ENCODE data around the gene KDM3B. TPM values are rescaled to one million over a fixed set of nuclear protein-coding genes. Genes with fewer than 3 reads are reported as not detected.

Gene KDM3B
- total and polyA plus RNA-seq, 9 of the 15 experiments (the other 6 are each of a cell fraction or from before 2014, with no cell fraction given) = 13.8 to 62.8 (median 41.9) TPM

DNA sequence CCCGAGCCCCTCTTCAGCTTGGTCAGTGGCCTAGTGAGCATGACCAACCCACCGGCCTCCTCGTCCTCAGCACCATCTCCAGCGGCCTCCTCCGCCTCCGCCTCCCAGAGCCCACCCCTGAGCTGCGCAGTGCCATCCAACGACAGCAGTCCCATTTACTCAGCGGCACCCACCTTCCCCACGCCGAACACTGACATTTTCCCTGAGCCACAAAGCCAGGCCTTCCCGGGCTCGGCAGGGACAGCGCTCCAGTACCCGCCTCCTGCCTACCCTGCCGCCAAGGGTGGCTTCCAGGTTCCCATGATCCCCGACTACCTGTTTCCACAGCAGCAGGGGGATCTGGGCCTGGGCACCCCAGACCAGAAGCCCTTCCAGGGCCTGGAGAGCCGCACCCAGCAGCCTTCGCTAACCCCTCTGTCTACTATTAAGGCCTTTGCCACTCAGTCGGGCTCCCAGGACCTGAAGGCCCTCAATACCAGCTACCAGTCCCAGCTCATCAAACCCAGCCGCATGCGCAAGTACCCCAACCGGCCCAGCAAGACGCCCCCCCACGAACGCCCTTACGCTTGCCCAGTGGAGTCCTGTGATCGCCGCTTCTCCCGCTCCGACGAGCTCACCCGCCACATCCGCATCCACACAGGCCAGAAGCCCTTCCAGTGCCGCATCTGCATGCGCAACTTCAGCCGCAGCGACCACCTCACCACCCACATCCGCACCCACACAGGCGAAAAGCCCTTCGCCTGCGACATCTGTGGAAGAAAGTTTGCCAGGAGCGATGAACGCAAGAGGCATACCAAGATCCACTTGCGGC, 114.6 kb downstream of the KDM3B start (continued):
- TF ChIP-seq, protein P1, sequence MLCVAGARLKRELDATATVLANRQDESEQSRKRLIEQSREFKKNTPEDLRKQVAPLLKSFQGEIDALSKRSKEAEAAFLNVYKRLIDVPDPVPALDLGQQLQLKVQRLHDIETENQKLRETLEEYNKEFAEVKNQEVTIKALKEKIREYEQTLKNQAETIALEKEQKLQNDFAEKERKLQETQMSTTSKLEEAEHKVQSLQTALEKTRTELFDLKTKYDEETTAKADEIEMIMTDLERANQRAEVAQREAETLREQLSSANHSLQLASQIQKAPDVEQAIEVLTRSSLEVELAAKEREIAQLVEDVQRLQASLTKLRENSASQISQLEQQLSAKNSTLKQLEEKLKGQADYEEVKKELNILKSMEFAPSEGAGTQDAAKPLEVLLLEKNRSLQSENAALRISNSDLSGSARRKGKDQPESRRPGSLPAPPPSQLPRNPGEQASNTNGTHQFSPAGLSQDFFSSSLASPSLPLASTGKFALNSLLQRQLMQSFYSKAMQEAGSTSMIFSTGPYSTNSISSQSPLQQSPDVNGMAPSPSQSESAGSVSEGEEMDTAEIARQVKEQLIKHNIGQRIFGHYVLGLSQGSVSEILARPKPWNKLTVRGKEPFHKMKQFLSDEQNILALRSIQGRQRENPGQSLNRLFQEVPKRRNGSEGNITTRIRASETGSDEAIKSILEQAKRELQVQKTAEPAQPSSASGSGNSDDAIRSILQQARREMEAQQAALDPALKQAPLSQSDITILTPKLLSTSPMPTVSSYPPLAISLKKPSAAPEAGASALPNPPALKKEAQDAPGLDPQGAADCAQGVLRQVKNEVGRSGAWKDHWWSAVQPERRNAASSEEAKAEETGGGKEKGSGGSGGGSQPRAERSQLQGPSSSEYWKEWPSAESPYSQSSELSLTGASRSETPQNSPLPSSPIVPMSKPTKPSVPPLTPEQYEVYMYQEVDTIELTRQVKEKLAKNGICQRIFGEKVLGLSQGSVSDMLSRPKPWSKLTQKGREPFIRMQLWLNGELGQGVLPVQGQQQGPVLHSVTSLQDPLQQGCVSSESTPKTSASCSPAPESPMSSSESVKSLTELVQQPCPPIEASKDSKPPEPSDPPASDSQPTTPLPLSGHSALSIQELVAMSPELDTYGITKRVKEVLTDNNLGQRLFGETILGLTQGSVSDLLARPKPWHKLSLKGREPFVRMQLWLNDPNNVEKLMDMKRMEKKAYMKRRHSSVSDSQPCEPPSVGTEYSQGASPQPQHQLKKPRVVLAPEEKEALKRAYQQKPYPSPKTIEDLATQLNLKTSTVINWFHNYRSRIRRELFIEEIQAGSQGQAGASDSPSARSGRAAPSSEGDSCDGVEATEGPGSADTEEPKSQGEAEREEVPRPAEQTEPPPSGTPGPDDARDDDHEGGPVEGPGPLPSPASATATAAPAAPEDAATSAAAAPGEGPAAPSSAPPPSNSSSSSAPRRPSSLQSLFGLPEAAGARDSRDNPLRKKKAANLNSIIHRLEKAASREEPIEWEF (CRISPR knock-in tag; IDR thresholded peaks at IDR 0.05) = no peak
- TF ChIP-seq TGIF2 (CRISPR knock-in tag; IDR thresholded peaks at IDR 0.05) (peak; percentile 90; the same call in 1 of the 2 replicates), CSDE1 (IDR thresholded peaks at IDR 0.05) (no peak), POLR2AphosphoS5 (IDR thresholded peaks at IDR 0.05; ENCODE audit: control insufficient read depth, insufficient read depth, low read depth, low read length) (peak; percentile 75), ZNF717 (CRISPR knock-in tag; IDR thresholded peaks at IDR 0.05) (no peak), ARID1B (IDR thresholded peaks at IDR 0.05) (no peak), HNRNPL (IDR thresholded peaks at IDR 0.05; ENCODE audit: low read depth, low read length) (peak; percentile 85; the same call in 1 of the 2 replicates), DPF2 (IDR thresholded peaks at IDR 0.05) (no peak), PHF8 (IDR thresholded peaks at IDR 0.05; ENCODE audit: borderline replicate concordance, low read length) (no peak), NR2C2 (CRISPR knock-in tag; IDR thresholded peaks at IDR 0.05) (no peak), NR2C2 (tag; IDR thresholded peaks at IDR 0.05) (no peak), TEAD2 (tag; IDR thresholded peaks at IDR 0.05) (no peak)
- TF ChIP-seq, protein P2, sequence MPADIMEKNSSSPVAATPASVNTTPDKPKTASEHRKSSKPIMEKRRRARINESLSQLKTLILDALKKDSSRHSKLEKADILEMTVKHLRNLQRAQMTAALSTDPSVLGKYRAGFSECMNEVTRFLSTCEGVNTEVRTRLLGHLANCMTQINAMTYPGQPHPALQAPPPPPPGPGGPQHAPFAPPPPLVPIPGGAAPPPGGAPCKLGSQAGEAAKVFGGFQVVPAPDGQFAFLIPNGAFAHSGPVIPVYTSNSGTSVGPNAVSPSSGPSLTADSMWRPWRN (IDR thresholded peaks at IDR 0.05; ENCODE audit: low read depth) = no peak
- TF ChIP-seq, protein P3, sequence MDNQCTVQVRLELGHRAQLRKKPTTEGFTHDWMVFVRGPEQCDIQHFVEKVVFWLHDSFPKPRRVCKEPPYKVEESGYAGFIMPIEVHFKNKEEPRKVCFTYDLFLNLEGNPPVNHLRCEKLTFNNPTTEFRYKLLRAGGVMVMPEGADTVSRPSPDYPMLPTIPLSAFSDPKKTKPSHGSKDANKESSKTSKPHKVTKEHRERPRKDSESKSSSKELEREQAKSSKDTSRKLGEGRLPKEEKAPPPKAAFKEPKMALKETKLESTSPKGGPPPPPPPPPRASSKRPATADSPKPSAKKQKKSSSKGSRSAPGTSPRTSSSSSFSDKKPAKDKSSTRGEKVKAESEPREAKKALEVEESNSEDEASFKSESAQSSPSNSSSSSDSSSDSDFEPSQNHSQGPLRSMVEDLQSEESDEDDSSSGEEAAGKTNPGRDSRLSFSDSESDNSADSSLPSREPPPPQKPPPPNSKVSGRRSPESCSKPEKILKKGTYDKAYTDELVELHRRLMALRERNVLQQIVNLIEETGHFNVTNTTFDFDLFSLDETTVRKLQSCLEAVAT (IDR thresholded peaks at IDR 0.05) = peak in 1 of 2 experiments; percentile 83; a peak in 3 of 4 replicates
- TF ChIP-seq, protein P4, sequence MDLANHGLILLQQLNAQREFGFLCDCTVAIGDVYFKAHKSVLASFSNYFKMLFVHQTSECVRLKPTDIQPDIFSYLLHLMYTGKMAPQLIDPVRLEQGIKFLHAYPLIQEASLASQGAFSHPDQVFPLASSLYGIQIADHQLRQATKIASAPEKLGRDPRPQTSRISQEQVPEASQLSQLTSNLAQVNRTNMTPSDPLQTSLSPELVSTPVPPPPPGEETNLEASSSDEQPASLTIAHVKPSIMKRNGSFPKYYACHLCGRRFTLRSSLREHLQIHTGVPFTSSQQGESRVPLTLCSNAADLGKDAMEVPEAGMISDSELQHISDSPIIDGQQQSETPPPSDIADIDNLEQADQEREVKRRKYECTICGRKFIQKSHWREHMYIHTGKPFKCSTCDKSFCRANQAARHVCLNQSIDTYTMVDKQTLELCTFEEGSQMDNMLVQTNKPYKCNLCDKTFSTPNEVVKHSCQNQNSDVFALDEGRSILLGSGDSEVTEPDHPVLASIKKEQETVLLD (IDR thresholded peaks at IDR 0.05) = no peak
